WERI-Rb-1 (cell line): ENCODE measurements around the gene RABGGTA.

Experiments
- DNase-seq: peaks from one replicate; pipeline ENCODE4 v3.0.0-alpha.2; 2020
- H3K27ac ChIP-seq: fragments of 250-450 bp; sonication (Bioruptor Pico); 2 replicates; pipeline ENCODE4 v1.5.1; 2020; ENCODE audit warnings: mild to moderate bottlenecking, moderate library complexity
- H3K27me3 ChIP-seq: fragments of 250-450 bp; sonication (Bioruptor Pico); 2 replicates; pipeline ENCODE4 v1.5.1; 2021; ENCODE audit warnings: mild to moderate bottlenecking, low read depth, moderate library complexity; ENCODE audit not compliant: insufficient read depth, severe bottlenecking
- H3K36me3 ChIP-seq: fragments of 250-450 bp; sonication (Bioruptor Pico); 2 replicates; pipeline ENCODE4 v1.5.1; 2020; ENCODE audit warnings: mild to moderate bottlenecking, moderate library complexity
- H3K4me3 ChIP-seq: 2 replicates; pipeline ENCODE4 v1.5.1; 2011; ENCODE audit warnings: low read depth, mild to moderate bottlenecking, control low read depth, low read length
- H3K9me3 ChIP-seq: fragments of 250-450 bp; sonication (Bioruptor Pico); 2 replicates; pipeline ENCODE4 v1.5.1; 2021; ENCODE audit warnings: mild to moderate bottlenecking, moderate library complexity; ENCODE audit not compliant: severe bottlenecking
- CTCF ChIP-seq: IDR thresholded peaks from 2 replicates; pipeline ENCODE4 v1.5.1; 2011; ENCODE audit warnings: low read depth, mild to moderate bottlenecking, control low read depth, inconsistent platforms, low read length

Gene RABGGTA

DNA sequence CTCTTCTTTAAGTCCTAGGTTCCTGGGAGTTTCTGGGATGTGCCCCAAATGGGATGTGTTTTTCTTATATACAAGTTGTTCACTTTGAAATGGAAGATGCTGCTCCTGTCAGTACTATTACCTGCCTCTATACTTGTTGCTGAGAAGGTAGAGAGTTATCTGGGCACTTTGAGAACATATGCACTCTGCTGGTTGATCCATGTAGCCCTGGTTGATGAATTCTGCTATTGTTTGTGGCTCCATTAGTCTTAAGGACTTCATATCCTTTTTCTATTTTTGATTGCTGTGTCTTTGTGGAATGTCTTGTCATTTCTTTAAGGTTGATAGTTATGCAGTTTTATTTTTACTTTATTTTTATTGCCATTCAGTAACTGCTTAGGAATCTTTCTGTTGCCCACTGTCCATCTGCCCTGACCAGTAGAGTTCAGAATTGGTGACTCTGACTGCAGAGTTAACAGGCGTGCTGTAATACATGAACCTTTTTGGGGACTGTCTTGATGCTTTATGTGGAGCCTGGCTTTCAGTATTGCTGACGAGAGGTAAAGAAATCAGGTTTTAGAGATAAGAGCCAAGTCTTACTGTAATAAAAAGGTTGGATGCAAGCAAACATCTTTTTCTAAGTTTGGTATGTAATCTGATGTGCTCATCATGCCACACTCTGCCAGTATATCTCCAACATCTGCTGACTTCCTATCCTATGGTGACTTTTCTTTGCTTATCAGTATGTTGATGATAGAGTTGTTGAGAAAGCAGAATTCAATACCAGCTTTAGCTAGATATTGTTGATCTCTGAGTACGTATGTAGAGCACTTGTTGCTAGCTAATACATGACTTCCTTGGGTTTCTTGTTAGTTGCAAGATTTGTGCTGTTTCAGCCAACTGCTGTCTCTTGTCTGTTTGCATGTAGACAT is 37.0 kb downstream of the RABGGTA start:
- no peak overlapping the region for H3K27ac ChIP-seq
- no peak overlapping the region for H3K4me3 ChIP-seq
- H3K27me3 ChIP-seq, result no peaks in the 10 kb centered on the region
- no peak for DNase-seq
- peaks cover 44% of the 10 kb centered on the region for H3K36me3 ChIP-seq
- no peaks in the 10 kb centered on the region for H3K9me3 ChIP-seq
- TF ChIP-seq CTCF, result no peak

DNA sequence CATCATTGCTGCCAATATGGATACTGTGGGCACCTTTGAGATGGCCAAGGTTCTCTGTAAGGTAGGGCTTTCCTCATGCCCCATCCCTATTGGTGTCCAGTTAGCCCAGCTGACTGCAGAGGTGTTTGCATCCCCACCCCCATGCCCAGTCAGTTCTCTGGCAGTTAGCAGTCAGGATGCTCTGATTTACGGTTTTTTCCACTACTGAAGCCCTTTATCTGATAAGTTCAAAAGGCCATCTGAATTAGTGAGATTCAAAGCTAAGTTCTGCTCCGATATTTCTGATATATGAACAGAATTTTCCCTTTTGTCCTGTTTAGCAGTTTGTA is 37.9 kb downstream of the RABGGTA start:
- Histone ChIP-seq H3K36me3 (peaks cover 36% of the 10 kb centered on the region), H3K27me3 (no peaks in the 10 kb centered on the region), H3K4me3 (peak overlapping the region; percentile 71), H3K27ac (no peak overlapping the region), H3K9me3 (no peaks in the 10 kb centered on the region)
- TF ChIP-seq CTCF, result no peak
- DNase-seq, result no peak

- H3K4me3 ChIP-seq, result peak within 1 kb of the TSS; percentile 71
- peaks cover 35% of the 10 kb centered on the region for H3K36me3 ChIP-seq
- H3K27ac ChIP-seq, result peak within 1 kb of the TSS; percentile 93
- no peak for TF ChIP-seq CTCF
- no peaks in the 10 kb centered on the region for H3K27me3 ChIP-seq
- DNase-seq, result no peak
- no peaks in the 10 kb centered on the region for H3K9me3 ChIP-seq
Observed at GRCh38 chr14:24232645-24233537, 38.5 kb downstream of the RABGGTA start, which contains the start of gene GMPR2. GMPR2 (plus strand) TSS chr14:24232929; CDS start chr14:24233254, 325 bp downstream.

DNA sequence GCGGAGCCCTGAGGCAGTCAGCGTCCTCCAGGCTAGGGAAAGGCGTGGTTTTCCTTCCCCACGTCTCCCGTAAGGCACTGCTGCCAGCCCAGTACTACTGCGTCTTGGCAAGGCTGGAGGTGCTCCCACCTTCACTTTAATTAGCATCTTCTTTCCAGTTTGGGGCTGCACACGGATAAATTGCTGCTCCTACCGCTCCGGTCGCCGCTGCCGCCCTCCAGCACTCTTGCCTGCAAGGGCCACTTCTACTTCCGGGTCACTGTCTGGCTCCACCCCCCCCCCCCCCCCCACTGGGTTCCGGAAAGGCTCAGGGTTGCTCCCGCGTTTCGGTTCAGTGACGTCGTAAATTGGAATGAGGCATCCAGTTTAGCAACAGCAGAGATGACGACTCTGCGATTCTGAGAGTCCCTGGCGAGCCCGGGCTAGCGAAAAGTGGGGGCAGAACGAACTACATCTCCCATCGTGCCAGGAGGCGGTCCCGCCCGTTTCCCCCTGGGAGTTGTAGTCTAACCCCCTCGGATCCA is 39.2 kb downstream of the RABGGTA start, which contains the start of gene NEDD8:
Gene NEDD8, minus strand, starts transcription at position 247 of the 524 bp plus-strand sequence. Its CDS starts 100 bp downstream, at position 147.
- Histone ChIP-seq H3K4me3 (peak within 1 kb of the TSS; percentile 71), H3K9me3 (no peaks in the 10 kb centered on the region), H3K27me3 (no peaks in the 10 kb centered on the region), H3K27ac (peak within 1 kb of the TSS; percentile 93), H3K36me3 (peaks cover 30% of the 10 kb centered on the region)
- TF ChIP-seq CTCF, result no peak
- peak; percentile 81 for DNase-seq

GRCh38 chr14:24231263-24232120 is 39.9 kb downstream of the RABGGTA start:
- H3K9me3 ChIP-seq, result no peaks in the 10 kb centered on the region
- TF ChIP-seq CTCF, result no peak
- H3K27me3 ChIP-seq, result no peaks in the 10 kb centered on the region
- H3K4me3 ChIP-seq, result peak overlapping the region; percentile 71
- H3K27ac ChIP-seq, result peak overlapping the region; percentile 93
- no peak for DNase-seq
- peaks cover 23% of the 10 kb centered on the region for H3K36me3 ChIP-seq
